ENCODE measurements around the gene PIH1D1. TPM values are rescaled to one million over a fixed set of nuclear protein-coding genes. Genes with fewer than 3 reads are reported as not detected.

PIH1D1 gene
- total RNA-seq, 1 experiment from 2014 or later: 163 TPM

GRCh38 chr19:49420227-49420626 lies 31.4 kb downstream of the PIH1D1 start:
- no peaks in the 10 kb centered on the region for H3K9me3 ChIP-seq (ENCODE audit: low read length)
- no peak overlapping the region for H3K4me3 ChIP-seq (ENCODE audit: low read length)
- H3K27me3 ChIP-seq (ENCODE audit: low read length): no peaks in the 10 kb centered on the region
- DNase-seq: no peak
- no peaks in the 10 kb centered on the region for H4K20me1 ChIP-seq (ENCODE audit: insufficient read depth, low read depth, low read length)
- no peak overlapping the region for H3K4me2 ChIP-seq (ENCODE audit: low read depth, low read length, poor library complexity, severe bottlenecking)
- H3K36me3 ChIP-seq (ENCODE audit: insufficient read depth, low read length): no peaks in the 10 kb centered on the region
- no peaks in the 10 kb centered on the region for H3K9me2 ChIP-seq (replicated peaks; ENCODE audit: insufficient read depth, low read length)
- peaks cover 57% of the 10 kb centered on the region for H3K4me1 ChIP-seq (ENCODE audit: low read length)
- H3K27ac ChIP-seq (ENCODE audit: low read length): no peak overlapping the region
- no peak overlapping the region for H2AFZ ChIP-seq (ENCODE audit: low read length)
- H3K79me2 ChIP-seq (ENCODE audit: low read length): no peaks in the 10 kb centered on the region
- H3K9ac ChIP-seq (ENCODE audit: low read length): no peak overlapping the region

GRCh38 chr19:49419173-49419572 lies 32.4 kb downstream of the PIH1D1 start:
- Histone ChIP-seq H3K4me3 (ENCODE audit: low read length) (no peak overlapping the region), H3K36me3 (ENCODE audit: insufficient read depth, low read length) (no peaks in the 10 kb centered on the region), H3K9me2 (replicated peaks; ENCODE audit: insufficient read depth, low read length) (no peaks in the 10 kb centered on the region), H3K9ac (ENCODE audit: low read length) (no peak overlapping the region), H3K4me2 (ENCODE audit: low read depth, low read length, poor library complexity, severe bottlenecking) (no peak overlapping the region), H2AFZ (ENCODE audit: low read length) (no peak overlapping the region), H3K9me3 (ENCODE audit: low read length) (no peaks in the 10 kb centered on the region), H3K27ac (ENCODE audit: low read length) (no peak overlapping the region), H3K27me3 (ENCODE audit: low read length) (no peaks in the 10 kb centered on the region), H3K79me2 (ENCODE audit: low read length) (no peaks in the 10 kb centered on the region), H4K20me1 (ENCODE audit: insufficient read depth, low read depth, low read length) (no peaks in the 10 kb centered on the region), H3K4me1 (ENCODE audit: low read length) (peaks cover 62% of the 10 kb centered on the region)
- DNase-seq: no peak

DNA sequence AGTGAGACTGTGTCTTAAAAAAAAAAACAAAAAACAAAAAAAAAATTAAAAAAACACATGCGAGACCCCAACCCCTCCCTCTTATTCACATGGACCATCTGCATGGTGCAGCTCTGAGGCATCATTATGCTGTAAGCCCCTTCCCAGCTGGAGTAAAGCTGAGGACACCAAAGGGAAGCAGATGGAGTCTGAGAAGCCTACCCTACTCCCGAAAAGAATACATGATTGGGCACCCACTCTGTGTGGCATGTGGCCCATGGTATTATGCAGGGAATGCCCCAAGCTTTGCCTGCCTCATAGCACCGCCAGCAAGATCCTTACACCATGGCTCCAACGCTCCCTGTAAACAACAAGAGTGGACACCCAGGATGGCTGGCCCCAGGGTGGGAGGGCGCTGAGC lies 33.1 kb downstream of the PIH1D1 start:
- Histone ChIP-seq H3K27me3 (ENCODE audit: low read length) (no peaks in the 10 kb centered on the region), H3K27ac (ENCODE audit: low read length) (no peak overlapping the region), H3K4me2 (ENCODE audit: low read depth, low read length, poor library complexity, severe bottlenecking) (no peak overlapping the region), H3K4me3 (ENCODE audit: low read length) (no peak overlapping the region), H3K9me3 (ENCODE audit: low read length) (no peaks in the 10 kb centered on the region), H3K9me2 (replicated peaks; ENCODE audit: insufficient read depth, low read length) (no peaks in the 10 kb centered on the region), H3K36me3 (ENCODE audit: insufficient read depth, low read length) (no peaks in the 10 kb centered on the region), H2AFZ (ENCODE audit: low read length) (no peak overlapping the region), H4K20me1 (ENCODE audit: insufficient read depth, low read depth, low read length) (no peaks in the 10 kb centered on the region), H3K4me1 (ENCODE audit: low read length) (peaks cover 63% of the 10 kb centered on the region), H3K79me2 (ENCODE audit: low read length) (no peaks in the 10 kb centered on the region), H3K9ac (ENCODE audit: low read length) (no peak overlapping the region)
- no peak for DNase-seq

- H3K4me3 ChIP-seq (ENCODE audit: low read length): no peak overlapping the region
- no peak overlapping the region for H3K4me2 ChIP-seq (ENCODE audit: low read depth, low read length, poor library complexity, severe bottlenecking)
- no peak overlapping the region for H3K27ac ChIP-seq (ENCODE audit: low read length)
- no peak overlapping the region for H2AFZ ChIP-seq (ENCODE audit: low read length)
- no peaks in the 10 kb centered on the region for H4K20me1 ChIP-seq (ENCODE audit: insufficient read depth, low read depth, low read length)
- no peaks in the 10 kb centered on the region for H3K36me3 ChIP-seq (ENCODE audit: insufficient read depth, low read length)
- peak overlapping the region; percentile 44 for H3K9ac ChIP-seq (ENCODE audit: low read length)
- H3K79me2 ChIP-seq (ENCODE audit: low read length): no peaks in the 10 kb centered on the region
- no peaks in the 10 kb centered on the region for H3K9me2 ChIP-seq (replicated peaks; ENCODE audit: insufficient read depth, low read length)
- H3K4me1 ChIP-seq (ENCODE audit: low read length): peaks cover 60% of the 10 kb centered on the region
- no peaks in the 10 kb centered on the region for H3K27me3 ChIP-seq (ENCODE audit: low read length)
- H3K9me3 ChIP-seq (ENCODE audit: low read length): no peaks in the 10 kb centered on the region
- peak; percentile 76 for DNase-seq
Observed at GRCh38 chr19:49417088-49417487, 34.5 kb downstream of the PIH1D1 start.

DNA sequence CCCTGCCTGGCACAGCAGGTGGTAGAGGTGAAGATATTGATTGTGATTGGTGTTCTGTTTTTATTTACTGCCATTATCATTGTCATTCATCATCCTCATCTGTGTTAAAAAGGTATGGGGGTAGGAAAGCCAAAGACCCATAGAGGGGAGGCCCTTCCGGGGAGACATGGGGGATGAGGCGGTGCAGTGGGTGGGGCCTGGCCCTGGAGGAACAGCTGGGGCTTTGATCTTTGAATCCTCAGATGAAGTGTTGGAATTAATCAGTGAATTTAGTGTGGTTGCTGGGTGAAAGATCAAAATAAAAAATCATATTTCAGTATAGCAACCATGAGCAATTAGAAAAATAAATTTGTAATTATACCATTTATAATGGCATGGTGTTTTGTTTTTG lies 35.8 kb downstream of the PIH1D1 start:
- H3K9me3 ChIP-seq (ENCODE audit: low read length): no peaks in the 10 kb centered on the region
- H3K27ac ChIP-seq (ENCODE audit: low read length): peak overlapping the region; percentile 33
- H3K4me3 ChIP-seq (ENCODE audit: low read length): 0 out of 2 replicates have a peak overlapping the region, but pooled peaks have one; percentile 1
- peak; percentile 70 for DNase-seq
- H3K27me3 ChIP-seq (ENCODE audit: low read length): no peaks in the 10 kb centered on the region
- H2AFZ ChIP-seq (ENCODE audit: low read length): peak overlapping the region; percentile 29; the same call in 1 of the 2 replicates
- no peaks in the 10 kb centered on the region for H3K79me2 ChIP-seq (ENCODE audit: low read length)
- H4K20me1 ChIP-seq (ENCODE audit: insufficient read depth, low read depth, low read length): no peaks in the 10 kb centered on the region
- H3K9ac ChIP-seq (ENCODE audit: low read length): peak overlapping the region; percentile 63
- H3K36me3 ChIP-seq (ENCODE audit: insufficient read depth, low read length): no peaks in the 10 kb centered on the region
- peaks cover 64% of the 10 kb centered on the region for H3K4me1 ChIP-seq (ENCODE audit: low read length)
- no peaks in the 10 kb centered on the region for H3K9me2 ChIP-seq (replicated peaks; ENCODE audit: insufficient read depth, low read length)
- peak overlapping the region; percentile 50 for H3K4me2 ChIP-seq (ENCODE audit: low read depth, low read length, poor library complexity, severe bottlenecking)

GRCh38 chr19:49415102-49415809 lies 36.4 kb downstream of the PIH1D1 start:
- peak overlapping the region; percentile 63 for H3K9ac ChIP-seq (ENCODE audit: low read length)
- peaks cover 60% of the 10 kb centered on the region for H3K4me1 ChIP-seq (ENCODE audit: low read length)
- H4K20me1 ChIP-seq (ENCODE audit: insufficient read depth, low read depth, low read length): no peaks in the 10 kb centered on the region
- no peaks in the 10 kb centered on the region for H3K27me3 ChIP-seq (ENCODE audit: low read length)
- no peaks in the 10 kb centered on the region for H3K79me2 ChIP-seq (ENCODE audit: low read length)
- H3K4me3 ChIP-seq (ENCODE audit: low read length): peak overlapping the region; percentile 1; the same call in 1 of the 2 replicates
- H3K27ac ChIP-seq (ENCODE audit: low read length): peak overlapping the region; percentile 33
- no peaks in the 10 kb centered on the region for H3K36me3 ChIP-seq (ENCODE audit: insufficient read depth, low read length)
- H2AFZ ChIP-seq (ENCODE audit: low read length): peak overlapping the region; percentile 29; the same call in 1 of the 2 replicates
- H3K9me3 ChIP-seq (ENCODE audit: low read length): no peaks in the 10 kb centered on the region
- DNase-seq: peak; percentile 89
- no peaks in the 10 kb centered on the region for H3K9me2 ChIP-seq (replicated peaks; ENCODE audit: insufficient read depth, low read length)
- peak overlapping the region; percentile 50 for H3K4me2 ChIP-seq (ENCODE audit: low read depth, low read length, poor library complexity, severe bottlenecking)

DNA sequence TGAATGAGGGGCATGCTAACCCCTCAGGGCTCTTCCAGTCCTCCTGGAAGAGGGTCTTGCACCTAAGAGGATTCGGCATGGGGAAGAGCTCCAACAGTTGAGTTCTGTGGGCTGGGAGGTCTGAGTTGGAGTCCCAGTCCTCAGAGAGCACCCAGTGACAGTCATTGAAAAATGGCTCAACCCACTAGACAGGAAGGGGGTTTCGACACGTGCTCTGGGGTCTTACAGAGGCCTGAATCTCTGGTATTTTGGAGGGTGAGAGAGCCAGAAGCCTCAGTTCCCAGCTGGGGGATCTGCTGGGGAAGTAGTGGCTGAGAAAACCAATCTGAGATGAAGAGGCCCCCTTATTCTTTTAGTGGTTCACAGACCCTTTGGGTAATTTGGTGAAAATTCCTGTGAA lies 37.4 kb downstream of the PIH1D1 start:
- Histone ChIP-seq H3K4me3 (ENCODE audit: low read length) (no peak overlapping the region), H3K4me2 (ENCODE audit: low read depth, low read length, poor library complexity, severe bottlenecking) (peak overlapping the region; percentile 50), H2AFZ (ENCODE audit: low read length) (no peak overlapping the region), H3K9me3 (ENCODE audit: low read length) (no peaks in the 10 kb centered on the region), H3K4me1 (ENCODE audit: low read length) (peaks cover 70% of the 10 kb centered on the region), H3K79me2 (ENCODE audit: low read length) (no peaks in the 10 kb centered on the region), H4K20me1 (ENCODE audit: insufficient read depth, low read depth, low read length) (no peaks in the 10 kb centered on the region), H3K27me3 (ENCODE audit: low read length) (no peaks in the 10 kb centered on the region), H3K27ac (ENCODE audit: low read length) (no peak overlapping the region; the same call in 1 of the 2 replicates), H3K36me3 (ENCODE audit: insufficient read depth, low read length) (no peaks in the 10 kb centered on the region), H3K9me2 (replicated peaks; ENCODE audit: insufficient read depth, low read length) (no peaks in the 10 kb centered on the region), H3K9ac (ENCODE audit: low read length) (peak overlapping the region; percentile 63; the same call in 1 of the 2 replicates)
- no peak for DNase-seq

GRCh38 chr19:49413348-49413747 lies 38.3 kb downstream of the PIH1D1 start:
- H3K4me3 ChIP-seq (ENCODE audit: low read length): no peak overlapping the region
- no peaks in the 10 kb centered on the region for H3K36me3 ChIP-seq (ENCODE audit: insufficient read depth, low read length)
- no peak for DNase-seq
- H3K4me2 ChIP-seq (ENCODE audit: low read depth, low read length, poor library complexity, severe bottlenecking): no peak overlapping the region
- no peaks in the 10 kb centered on the region for H3K9me2 ChIP-seq (replicated peaks; ENCODE audit: insufficient read depth, low read length)
- H3K79me2 ChIP-seq (ENCODE audit: low read length): no peaks in the 10 kb centered on the region
- H4K20me1 ChIP-seq (ENCODE audit: insufficient read depth, low read depth, low read length): no peaks in the 10 kb centered on the region
- H2AFZ ChIP-seq (ENCODE audit: low read length): no peak overlapping the region
- H3K9me3 ChIP-seq (ENCODE audit: low read length): no peaks in the 10 kb centered on the region
- peaks cover 79% of the 10 kb centered on the region for H3K4me1 ChIP-seq (ENCODE audit: low read length)
- no peaks in the 10 kb centered on the region for H3K27me3 ChIP-seq (ENCODE audit: low read length)
- H3K27ac ChIP-seq (ENCODE audit: low read length): no peak overlapping the region
- no peak overlapping the region for H3K9ac ChIP-seq (ENCODE audit: low read length)
